ENCODE measurements around the gene CALN1. TPM values are rescaled to one million over a fixed set of nuclear protein-coding genes. Genes with fewer than 3 reads are reported as not detected.

CALN1 gene
- total and polyA plus RNA-seq, 9 of the 15 experiments (the other 6 are each of a cell fraction or from before 2014, with no cell fraction given): 1.4 to 7.5 (median 3.3) TPM

GRCh38 chr7:72412121-72412618, at the start of gene CALN1 (continued):
- TF ChIP-seq MAFF (IDR thresholded peaks at IDR 0.05; ENCODE audit: low read length) (peak; percentile 68), MAFG (tag; conservative IDR thresholded peaks at IDR 0.05) (peak; percentile 80), TAF9B (IDR thresholded peaks at IDR 0.05; ENCODE audit: partially characterized antibody) (peak; percentile 54), MTA3 (IDR thresholded peaks at IDR 0.05; ENCODE audit: borderline replicate concordance) (peak; percentile 79; the same call in 1 of the 2 replicates), PML (IDR thresholded peaks at IDR 0.05; ENCODE audit: low read length) (peak; percentile 31; the same call in 1 of the 2 replicates), ZNF316 (IDR thresholded peaks at IDR 0.05) (peak; percentile 98), ASH1L (IDR thresholded peaks at IDR 0.05; ENCODE audit: borderline replicate concordance, low read depth, partially characterized antibody) (peak; percentile 75), FOS (IDR thresholded peaks at IDR 0.05; ENCODE audit: extremely low read depth, insufficient read length) (peak; percentile 37), TBP (optimal IDR thresholded peaks at IDR 0.05; ENCODE audit: low read depth, low read length) (peak; percentile 79), NFYB (IDR thresholded peaks at IDR 0.05; ENCODE audit: extremely low read depth, insufficient read length) (peak; percentile 81), PHF8 (IDR thresholded peaks at IDR 0.05; ENCODE audit: borderline replicate concordance, low read length) (peak; percentile 55; the same call in 1 of the 2 replicates)

- Histone ChIP-seq H2AFZ (ENCODE audit: low read depth, low read length) (no peak overlapping the region), H3K36me3 (ENCODE audit: control insufficient read depth, insufficient read depth, low read length) (no peaks in the 10 kb centered on the region), H3K9me3 (replicated peaks; ENCODE audit: control insufficient read depth, insufficient read depth, low read depth, low read length) (no peaks in the 10 kb centered on the region; the same call in 1 of the 2 replicates), H3K9me1 (ENCODE audit: control insufficient read depth, insufficient read depth, low read length) (no peaks in the 10 kb centered on the region), H3K27ac (ENCODE audit: extremely low read depth, low read depth, low read length) (no peak overlapping the region), H3K27me3 (ENCODE audit: control insufficient read depth in 2 of 2, insufficient read depth in 2 of 2, low read length in 2 of 2) (peaks cover 2 to 11% of the 10 kb centered on the region in 2 experiments; a peak in 3 of 5 replicates), H3K4me3 (no peak overlapping the region), H3K79me2 (ENCODE audit: control insufficient read depth, insufficient read depth, low read length) (no peaks in the 10 kb centered on the region), H3K4me2 (ENCODE audit: insufficient read depth, low read length) (no peak overlapping the region), H3K9ac (ENCODE audit: insufficient read depth in 1 of 2, low read depth in 2 of 2, low read length in 2 of 2) (no peak overlapping the region), H3K4me1 (replicated peaks in 1 of 2; ENCODE audit: control insufficient read depth in 2 of 2, insufficient read depth in 2 of 2, low read length in 2 of 2) (no peaks in the 10 kb centered on the region), H4K20me1 (replicated peaks; ENCODE audit: control insufficient read depth, insufficient read depth, low read length) (no peaks in the 10 kb centered on the region)
- no peak for FAIRE-seq
- 0% methylated on average over 1 of the region's 1 CpG for WGBS (ENCODE audit: insufficient coverage, low coverage, missing lambda C conversion rate)
- intact Hi-C loops (cut with micrococcal nuclease): no loop called here
- CTCF ChIA-PET (ENCODE audit: low intra/inter-chr PET ratio): no interaction called here
- DNase-seq (ENCODE audit: extremely low read depth in 1 of 4, low spot score in 3 of 4): no peak
- no TSS peak for BruUV-seq (replicated peaks)
- POLR2A ChIA-PET: interaction anchor here (0.8 kb wide), 1 partner anchor 11 kb away, joined by 3 read pairs; no protein-coding TSS in a partner anchor
- in situ Hi-C loops (cut with MboI): no loop called here
- ATAC-seq: no peak
- no peak for TF ChIP-seq ZNF174 (CRISPR knock-in tag; IDR thresholded peaks at IDR 0.05)
- TF ChIP-seq FIP1L1 (IDR thresholded peaks at IDR 0.05; ENCODE audit: low read depth, low read length, poor library complexity, severe bottlenecking): no peak
- no peak for TF ChIP-seq MXI1 (IDR thresholded peaks at IDR 0.05; ENCODE audit: low read depth, low read length)
- no peak for TF ChIP-seq BCOR (IDR thresholded peaks at IDR 0.05)
- no peak for TF ChIP-seq CBFA2T3 (IDR thresholded peaks at IDR 0.05)
- no peak for TF ChIP-seq CBX1 (IDR thresholded peaks at IDR 0.05; ENCODE audit: low read depth)
- no peak for TF ChIP-seq ZNF217 (CRISPR knock-in tag; IDR thresholded peaks at IDR 0.05)
- TF ChIP-seq USF1 (CRISPR knock-in tag; IDR thresholded peaks at IDR 0.05): no peak
- TF ChIP-seq ZBTB33 (CRISPR knock-in tag; IDR thresholded peaks at IDR 0.05): no peak
- no peak for TF ChIP-seq KDM4B (IDR thresholded peaks at IDR 0.05; ENCODE audit: borderline replicate concordance in 2 of 2, low read depth in 1 of 2)
- no peak for TF ChIP-seq NFXL1 (CRISPR knock-in tag; IDR thresholded peaks at IDR 0.05)
These were observed 41.3 kb upstream of the CALN1 start for GRCh38 chr7:72453471-72453870.
